ENCODE measurements around the gene DHDH.
"Not testable (repeated sequence)": the region's sequence is repeated elsewhere in the genome, so short reads cannot be mapped to it uniquely, and the experiment has no call there.

Gene DHDH

GRCh38 chr19:48933382-48933932, at the start of gene DHDH:
TSS of gene DHDH (plus strand) at chr19:48933699. CDS start at chr19:48933722, 23 bp downstream.
- no peak for TF ChIP-seq CTCF (conservative IDR thresholded peaks at IDR 0.05; ENCODE audit: low read depth, low read length)
- peak; percentile 45 for DNase-seq (ENCODE audit: low read depth)
- H3K4me3 ChIP-seq (ENCODE audit: low read depth, low read length): peak within 1 kb of the TSS; percentile 59

GRCh38 chr19:48883726-48884125, 49.8 kb upstream of the DHDH start:
- DNase-seq (ENCODE audit: low read depth): no peak
- TF ChIP-seq CTCF (conservative IDR thresholded peaks at IDR 0.05; ENCODE audit: low read depth, low read length): no peak

GRCh38 chr19:48887861-48888612, 45.5 kb upstream of the DHDH start:
- no peak overlapping the region for H3K4me3 ChIP-seq (ENCODE audit: low read depth, low read length)
- no peak for DNase-seq (ENCODE audit: low read depth)
- no peak for TF ChIP-seq CTCF (conservative IDR thresholded peaks at IDR 0.05; ENCODE audit: low read depth, low read length)

More at GRCh38 chr19:48883726-48884125, 49.8 kb upstream of the DHDH start:
- no peak overlapping the region for H3K4me3 ChIP-seq (ENCODE audit: low read depth, low read length)

GRCh38 chr19:48889496-48889895, 44.0 kb upstream of the DHDH start:
- not testable (repeated sequence) for H3K4me3 ChIP-seq (ENCODE audit: low read depth, low read length); DNase-seq (ENCODE audit: low read depth)

- no peak overlapping the region for H3K4me3 ChIP-seq (ENCODE audit: low read depth, low read length)
- no peak for TF ChIP-seq CTCF (conservative IDR thresholded peaks at IDR 0.05; ENCODE audit: low read depth, low read length)
- DNase-seq (ENCODE audit: low read depth): no peak
Observed at GRCh38 chr19:48890551-48890950, 42.9 kb upstream of the DHDH start.

- DNase-seq (ENCODE audit: low read depth): no peak
- H3K4me3 ChIP-seq (ENCODE audit: low read depth, low read length): no peak overlapping the region
- no peak for TF ChIP-seq CTCF (conservative IDR thresholded peaks at IDR 0.05; ENCODE audit: low read depth, low read length)
Observed at GRCh38 chr19:48895226-48895625, 38.3 kb upstream of the DHDH start.

- DNase-seq (ENCODE audit: low read depth): peak; percentile 58
- peak overlapping the region; percentile 48 for H3K4me3 ChIP-seq (ENCODE audit: low read depth, low read length)
- TF ChIP-seq CTCF (conservative IDR thresholded peaks at IDR 0.05; ENCODE audit: low read depth, low read length): no peak
Observed at GRCh38 chr19:48896191-48896720, 37.2 kb upstream of the DHDH start.
